GM12872 (cell line): ENCODE measurements around the gene UVRAG.

Experiments
- TF ChIP-seq, protein P1 (sequence below): IDR thresholded peaks from 3 replicates; pipeline ENCODE4 v1.5.1; 2011; ENCODE audit warnings: low read depth, mild to moderate bottlenecking, low read length, moderate library complexity; ENCODE audit not compliant: insufficient read depth

UVRAG gene

GRCh38 chr11:75920848-75921247 lies 105.8 kb downstream of the UVRAG start:
- TF ChIP-seq, protein P1, sequence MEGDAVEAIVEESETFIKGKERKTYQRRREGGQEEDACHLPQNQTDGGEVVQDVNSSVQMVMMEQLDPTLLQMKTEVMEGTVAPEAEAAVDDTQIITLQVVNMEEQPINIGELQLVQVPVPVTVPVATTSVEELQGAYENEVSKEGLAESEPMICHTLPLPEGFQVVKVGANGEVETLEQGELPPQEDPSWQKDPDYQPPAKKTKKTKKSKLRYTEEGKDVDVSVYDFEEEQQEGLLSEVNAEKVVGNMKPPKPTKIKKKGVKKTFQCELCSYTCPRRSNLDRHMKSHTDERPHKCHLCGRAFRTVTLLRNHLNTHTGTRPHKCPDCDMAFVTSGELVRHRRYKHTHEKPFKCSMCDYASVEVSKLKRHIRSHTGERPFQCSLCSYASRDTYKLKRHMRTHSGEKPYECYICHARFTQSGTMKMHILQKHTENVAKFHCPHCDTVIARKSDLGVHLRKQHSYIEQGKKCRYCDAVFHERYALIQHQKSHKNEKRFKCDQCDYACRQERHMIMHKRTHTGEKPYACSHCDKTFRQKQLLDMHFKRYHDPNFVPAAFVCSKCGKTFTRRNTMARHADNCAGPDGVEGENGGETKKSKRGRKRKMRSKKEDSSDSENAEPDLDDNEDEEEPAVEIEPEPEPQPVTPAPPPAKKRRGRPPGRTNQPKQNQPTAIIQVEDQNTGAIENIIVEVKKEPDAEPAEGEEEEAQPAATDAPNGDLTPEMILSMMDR: no peak

GRCh38 chr11:75921808-75922207 lies 106.8 kb downstream of the UVRAG start:
- TF ChIP-seq, protein P1: no peak

- TF ChIP-seq, protein P1: no peak
Measured at GRCh38 chr11:75924966-75925784, 110.2 kb downstream of the UVRAG start.

- TF ChIP-seq, protein P1: no peak
Measured at GRCh38 chr11:75925785-75926164, 110.8 kb downstream of the UVRAG start.

DNA sequence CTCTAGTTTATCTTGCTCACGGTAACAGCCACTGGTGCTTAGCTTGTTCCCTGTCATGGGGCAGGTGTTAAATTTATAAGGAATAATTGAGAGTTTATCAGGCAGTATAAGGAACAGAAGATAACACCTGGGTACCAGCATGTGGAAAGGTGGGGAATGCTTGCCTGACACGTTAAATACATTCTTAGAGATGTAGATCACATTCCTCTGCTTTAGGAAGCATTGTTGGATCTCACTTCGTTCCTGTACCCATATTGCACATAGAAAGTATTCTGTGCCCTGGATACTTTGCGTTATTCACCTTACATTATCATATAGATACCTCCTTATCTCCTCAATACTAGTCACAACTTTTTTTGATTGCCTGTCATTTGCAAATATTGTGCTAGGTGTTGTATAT lies 114.7 kb downstream of the UVRAG start:
- TF ChIP-seq, protein P1: no peak

DNA sequence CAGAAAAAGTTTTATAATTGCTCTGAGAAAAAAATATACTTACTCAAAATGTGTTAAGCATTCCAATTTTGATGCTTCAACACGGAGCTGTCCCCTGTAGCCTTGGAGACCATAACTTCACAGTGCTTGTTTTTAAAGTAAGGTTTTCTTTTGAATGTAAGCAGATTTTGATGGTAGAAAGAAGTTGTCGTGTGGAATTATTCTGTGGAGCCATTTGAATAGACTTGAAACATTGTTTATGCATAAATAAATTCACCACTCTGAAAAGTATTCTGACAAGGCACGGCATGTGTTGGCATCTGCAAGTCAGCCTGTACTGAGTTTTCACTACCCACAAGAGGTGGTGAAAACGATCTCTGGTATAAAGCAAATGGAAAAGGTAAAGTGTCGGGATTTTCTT lies 115.5 kb downstream of the UVRAG start:
- TF ChIP-seq, protein P1: no peak

DNA sequence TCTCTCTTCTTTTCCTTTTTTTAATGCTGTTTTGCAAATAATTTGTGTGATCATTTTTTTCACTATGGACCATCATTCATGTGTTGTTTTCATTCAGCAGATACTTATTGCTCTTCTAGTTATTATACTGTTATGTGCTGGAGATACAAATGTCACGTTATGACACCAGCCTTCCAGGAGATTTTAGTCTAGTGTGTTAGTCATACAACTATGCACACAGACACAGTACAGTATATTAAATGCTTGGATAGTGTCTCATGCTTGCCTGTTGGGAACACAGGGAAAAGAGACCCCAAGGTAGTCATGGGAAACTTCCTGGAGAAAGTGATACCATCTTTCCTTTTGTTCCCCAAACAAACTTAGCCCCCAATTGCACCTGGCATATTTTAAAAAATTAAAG lies 116.1 kb downstream of the UVRAG start:
- TF ChIP-seq, protein P1: no peak

- TF ChIP-seq, protein P1: no peak
Measured at GRCh38 chr11:75934851-75935250, 119.8 kb downstream of the UVRAG start.
